ENCODE data around the gene LHB.

GRCh38 chr19:48990400-48990799, 26.5 kb downstream of the LHB start:
- TF ChIP-seq CTCF (conservative IDR thresholded peaks at IDR 0.05 in 1 of 2, IDR thresholded peaks at IDR 0.05 in 1 of 2; ENCODE audit: low read depth in 1 of 2, low read length in 2 of 2) (no peak), EZH2 (IDR thresholded peaks at IDR 0.05; ENCODE audit: low read length, missing control alignments) (no peak)
